H1 (cell line): ENCODE measurements around the gene DTNB. TPM values are rescaled to one million over a fixed set of nuclear protein-coding genes. Genes with fewer than 3 reads are reported as not detected.

Experiments
- CBX5 ChIP-seq: fragments of 300-800, 300-1000 bp; sonication (generic); IDR thresholded peaks from 2 replicates; pipeline ENCODE4 v1.7.1; 2016; ENCODE audit warnings: antibody characterized with exemption, low read length, low read depth
- CHD1 ChIP-seq: IDR thresholded peaks from 2 replicates; pipeline ENCODE4 v1.6.1; 2012; ENCODE audit warnings: low read depth, low read length, improper control_type of control experiment
- CHD2 ChIP-seq: IDR thresholded peaks from 2 replicates; pipeline ENCODE4 v1.6.1; 2012; ENCODE audit warnings: low read length, improper control_type of control experiment
- CHD7 ChIP-seq: fragments of 300-600 bp; sonication (generic); IDR thresholded peaks from 2 replicates; pipeline ENCODE4 v1.7.1; 2012; ENCODE audit warnings: low read length, moderate library complexity, mild to moderate bottlenecking, inconsistent platforms; ENCODE audit not compliant: insufficient replicate concordance
- HDAC2 ChIP-seq, 2 experiments: fragments of 300-600 bp in 1 of 2; sonication (generic) in 1 of 2; IDR thresholded peaks; 2 replicates each; pipeline ENCODE4 v1.6.1; 2011 to 2012; ENCODE audit warnings: low read depth in 2 of 2, low read length in 2 of 2, mild to moderate bottlenecking in 2 of 2, moderate library complexity in 2 of 2, borderline replicate concordance in 1 of 2, inconsistent platforms in 1 of 2
- NRF1 ChIP-seq: IDR thresholded peaks from 2 replicates; pipeline ENCODE4 v1.6.1; 2011; ENCODE audit warnings: mild to moderate bottlenecking, low read depth, low read length, improper control_type of control experiment
- SIN3A ChIP-seq, 2 experiments: IDR thresholded peaks in 1 of 2; conservative IDR thresholded peaks in 1 of 2; 2 replicates each; pipeline ENCODE4 v1.6.1; 2011 to 2012; ENCODE audit warnings: low read length in 2 of 2, improper control_type of control experiment in 1 of 2, low read depth in 1 of 2, mild to moderate bottlenecking in 1 of 2
- TAF1 ChIP-seq: IDR thresholded peaks from 2 replicates; pipeline ENCODE4 v1.6.1; 2011; ENCODE audit warnings: mild to moderate bottlenecking, low read depth, low read length
- polyA plus RNA-seq, 7 experiments: library from polyadenylated mRNA; depleted of rRNA in 3 of 7; stranded (reverse) in 5 of 7; unstranded in 2 of 7; fragments of >200 nt in 5 of 7; fragments of 200-250 nt in 2 of 7; gene quantifications; 1 replicate in 5 of 7; 2 replicates in 1 of 7; 4 replicates in 1 of 7; pipeline versions ENCODE4 v1.2.1 to v1.2.3, GENCODE V29; 2011 to 2013; ENCODE audit warnings: missing spikeins in 2 of 7, mixed read lengths in 2 of 7
- total RNA-seq: library from RNA; stranded (reverse); fragmentation: NEBNext Ultra II Directional; extraction: Animal tissue kit (Norgen Biotek cat#: 25700); gene quantifications from 2 replicates; pipeline ENCODE4 v1.2.1, GENCODE V29; 2021

DTNB gene
- total and polyA plus RNA-seq, 2 of the 8 experiments (the other 6 are each of a cell fraction or from before 2014, with no cell fraction given) = 39.6 to 49.5 TPM

GRCh38 chr2:25707927-25708590 lies 34.7 kb upstream of the DTNB start (continued):
- no peak for TF ChIP-seq TAF1
- no peak for TF ChIP-seq HDAC2 (IDR thresholded peaks at IDR 0.05; ENCODE audit: borderline replicate concordance in 1 of 2, low read depth in 2 of 2, low read length in 2 of 2)
- no peak for TF ChIP-seq NRF1
- TF ChIP-seq CHD7 = no peak
- TF ChIP-seq CHD2 = no peak
- no peak for TF ChIP-seq CBX5
- TF ChIP-seq SIN3A (conservative IDR thresholded peaks at IDR 0.05 in 1 of 2, IDR thresholded peaks at IDR 0.05 in 1 of 2; ENCODE audit: low read depth in 1 of 2, low read length in 2 of 2) = no peak
- TF ChIP-seq CHD1 = no peak
